Central memory CD8-positive, alpha-beta T cell (primary cell): ENCODE results near the gene TUBA4A.

Experiments used
- ATAC-seq: fragments of 150-1000 bp; cut with Tn5 transposase; replicated peaks from 2 replicates; pipeline ENCODE4 v1.10.0; 2022; ENCODE audit warnings: mild to moderate bottlenecking, moderate FRiP score, moderate number of reproducible peaks; ENCODE audit not compliant: poor library complexity, severe bottlenecking; ENCODE audit errors: extremely low read depth
- DNase-seq, 2 donors: peaks; one replicate each; pipeline ENCODE4 v3.0.0; 2021; ENCODE audit warnings: low spot score in 2 of 2
- H3K27ac Mint-ChIP-seq: one replicate; pipeline ENCODE4 v1.8.0; 2022; ENCODE audit warnings: low read depth, mild to moderate bottlenecking, moderate library complexity, mixed read lengths
- H3K27me3 Mint-ChIP-seq: one replicate; pipeline ENCODE4 v1.8.0; 2022; ENCODE audit warnings: mixed read lengths
- H3K36me3 Mint-ChIP-seq: one replicate; pipeline ENCODE4 v1.8.0; 2022; ENCODE audit warnings: mild to moderate bottlenecking, moderate library complexity, mixed read lengths; ENCODE audit not compliant: insufficient read depth
- H3K4me1 Mint-ChIP-seq: one replicate; pipeline ENCODE4 v1.8.0; 2022; ENCODE audit warnings: mixed read lengths
- H3K4me3 Mint-ChIP-seq: one replicate; pipeline ENCODE4 v1.8.0; 2022; ENCODE audit warnings: mild to moderate bottlenecking, moderate library complexity, mixed read lengths
- H3K9me3 Mint-ChIP-seq: one replicate; pipeline ENCODE4 v1.8.0; 2022; ENCODE audit warnings: mixed read lengths

Gene TUBA4A

GRCh38 chr2:219218217-219218731, 35.4 kb downstream of the TUBA4A start:
- peaks cover 32% of the 10 kb centered on the region for H3K36me3 Mint-ChIP-seq
- no peaks in the 10 kb centered on the region for H3K9me3 Mint-ChIP-seq
- H3K4me1 Mint-ChIP-seq = peaks cover 13% of the 10 kb centered on the region
- ATAC-seq (peak; percentile 53), DNase-seq (no peak)
- peak overlapping the region; percentile 79 for H3K4me3 Mint-ChIP-seq
- H3K27ac Mint-ChIP-seq = peak overlapping the region; percentile 83
- no peaks in the 10 kb centered on the region for H3K27me3 Mint-ChIP-seq

GRCh38 chr2:219216535-219216915, 37.2 kb downstream of the TUBA4A start:
- Mint-ChIP-seq H3K36me3 (peaks cover 22% of the 10 kb centered on the region), H3K4me1 (peaks cover 10% of the 10 kb centered on the region), H3K4me3 (peak overlapping the region; percentile 7), H3K9me3 (no peaks in the 10 kb centered on the region), H3K27me3 (no peaks in the 10 kb centered on the region), H3K27ac (no peak overlapping the region)
- ATAC-seq (no peak), DNase-seq (no peak)

- Mint-ChIP-seq H3K4me1 (peaks cover 12% of the 10 kb centered on the region), H3K9me3 (no peaks in the 10 kb centered on the region), H3K27ac (no peak overlapping the region), H3K4me3 (no peak overlapping the region), H3K36me3 (peaks cover 24% of the 10 kb centered on the region), H3K27me3 (no peaks in the 10 kb centered on the region)
- DNase-seq = no peak
- ATAC-seq = no peak
Observed at GRCh38 chr2:219215871-219216534, 37.7 kb downstream of the TUBA4A start.

DNA sequence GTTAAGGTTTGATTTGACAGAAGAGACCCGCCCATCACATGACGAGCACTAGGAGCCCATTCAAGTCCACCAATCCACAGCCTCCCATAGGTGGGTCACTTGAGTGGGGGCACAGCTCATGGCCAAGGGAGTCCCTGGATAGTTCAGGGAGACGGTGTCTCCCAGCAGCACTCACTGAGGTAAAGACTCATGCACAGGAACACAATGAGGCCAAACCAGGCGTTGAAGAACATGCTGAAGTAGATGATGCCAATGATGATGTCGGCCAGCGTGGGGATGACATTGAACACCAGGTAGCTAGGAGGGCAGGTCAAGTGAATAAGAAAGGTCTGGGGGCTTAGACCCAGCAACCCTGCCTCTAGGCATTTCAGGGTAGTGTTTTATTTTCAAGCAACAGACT, 38.9 kb downstream of the TUBA4A start:
- Mint-ChIP-seq H3K9me3 (no peaks in the 10 kb centered on the region), H3K27ac (no peak overlapping the region), H3K36me3 (peaks cover 20% of the 10 kb centered on the region), H3K4me1 (peaks cover 14% of the 10 kb centered on the region), H3K4me3 (no peak overlapping the region), H3K27me3 (no peaks in the 10 kb centered on the region)
- ATAC-seq (no peak), DNase-seq (no peak)

DNA sequence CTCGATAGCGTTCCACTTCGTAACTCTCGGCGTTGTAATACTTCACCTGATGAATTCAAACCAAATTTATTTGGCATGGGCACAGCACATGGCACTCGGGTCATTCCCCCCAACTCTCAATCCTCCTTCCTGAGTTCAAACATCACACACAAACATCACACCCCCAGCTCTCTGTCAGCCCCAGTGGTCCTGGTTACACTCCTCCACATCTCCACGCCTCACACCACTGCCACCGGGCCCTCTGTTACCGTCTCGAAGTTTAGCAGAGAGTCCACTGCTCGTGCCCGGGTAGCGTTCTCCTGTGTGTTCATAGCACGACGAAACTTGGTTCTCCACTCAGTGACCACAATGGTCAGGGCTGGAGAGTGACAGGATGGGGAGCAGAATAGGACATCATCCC, 39.6 kb downstream of the TUBA4A start:
- Mint-ChIP-seq H3K9me3 (no peaks in the 10 kb centered on the region), H3K4me1 (peaks cover 14% of the 10 kb centered on the region), H3K36me3 (peaks cover 21% of the 10 kb centered on the region), H3K27ac (no peak overlapping the region), H3K27me3 (no peaks in the 10 kb centered on the region), H3K4me3 (no peak overlapping the region)
- no peak for DNase-seq
- ATAC-seq = no peak

DNA sequence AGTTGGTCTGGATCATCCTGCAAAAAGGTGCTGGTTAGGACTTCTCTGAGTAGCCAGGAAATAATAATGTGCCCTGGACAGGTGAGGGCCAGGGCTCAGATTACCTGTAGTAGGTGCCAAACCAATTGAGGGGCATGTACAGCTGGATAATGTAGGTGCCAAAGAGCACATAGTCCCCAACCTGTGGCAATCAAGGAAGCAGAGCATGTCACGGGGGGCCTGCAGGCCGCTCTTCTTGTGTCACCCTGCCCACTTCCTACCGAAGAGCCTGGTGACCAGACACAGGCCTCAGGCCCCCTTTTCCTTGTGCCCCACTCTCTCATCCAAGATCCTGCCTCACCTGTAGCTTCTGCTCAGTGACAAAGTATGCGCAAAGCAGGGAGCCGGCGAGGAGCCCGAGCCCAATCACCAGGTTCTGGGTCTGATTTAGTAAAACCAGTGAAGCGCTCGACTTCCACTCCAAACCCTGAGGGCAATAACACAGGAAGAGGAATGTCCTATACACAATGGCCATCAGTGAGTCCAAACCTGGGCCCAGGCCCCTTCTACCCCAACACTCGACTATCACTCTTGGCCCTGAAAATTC, 40.1 kb downstream of the TUBA4A start:
- DNase-seq (no peak), ATAC-seq (no peak)
- H3K27me3 Mint-ChIP-seq = no peaks in the 10 kb centered on the region
- peaks cover 17% of the 10 kb centered on the region for H3K4me1 Mint-ChIP-seq
- no peak overlapping the region for H3K27ac Mint-ChIP-seq
- peaks cover 18% of the 10 kb centered on the region for H3K36me3 Mint-ChIP-seq
- no peaks in the 10 kb centered on the region for H3K9me3 Mint-ChIP-seq
- H3K4me3 Mint-ChIP-seq = no peak overlapping the region

- ATAC-seq = no peak
- Mint-ChIP-seq H3K9me3 (no peaks in the 10 kb centered on the region), H3K4me1 (peaks cover 22% of the 10 kb centered on the region), H3K4me3 (no peak overlapping the region), H3K27me3 (no peaks in the 10 kb centered on the region), H3K36me3 (peaks cover 21% of the 10 kb centered on the region), H3K27ac (no peak overlapping the region)
- DNase-seq = no peak
Observed at GRCh38 chr2:219213026-219213415, 40.7 kb downstream of the TUBA4A start.

DNA sequence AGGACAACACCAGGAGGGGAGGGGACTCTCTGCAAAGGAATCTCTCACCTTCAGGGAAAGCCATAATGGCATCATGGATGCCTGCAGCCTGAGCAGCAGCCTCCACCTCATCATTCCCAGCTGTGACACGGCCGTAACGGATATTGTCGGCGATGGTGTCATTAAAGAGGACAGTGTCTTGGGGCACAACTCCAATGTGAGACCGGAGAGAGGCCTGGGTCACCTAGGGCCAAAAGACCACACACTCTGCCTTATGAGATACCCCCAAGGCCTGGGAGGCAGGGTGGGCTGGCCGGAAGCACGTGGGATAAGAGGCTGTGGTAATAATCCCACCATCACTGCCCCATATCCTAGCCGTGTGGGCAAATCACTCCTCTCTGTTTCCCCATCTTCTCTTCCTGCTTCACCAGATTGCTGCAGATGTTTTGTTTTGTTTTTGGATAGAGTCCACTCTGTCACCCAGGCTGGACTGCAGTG, 42.8 kb downstream of the TUBA4A start:
- ATAC-seq (no peak), DNase-seq (no peak)
- peaks cover 34% of the 10 kb centered on the region for H3K4me1 Mint-ChIP-seq
- no peaks in the 10 kb centered on the region for H3K27me3 Mint-ChIP-seq
- H3K27ac Mint-ChIP-seq = peak overlapping the region; percentile 91
- H3K36me3 Mint-ChIP-seq = peaks cover 29% of the 10 kb centered on the region
- peak overlapping the region; percentile 57 for H3K4me3 Mint-ChIP-seq
- H3K9me3 Mint-ChIP-seq = no peaks in the 10 kb centered on the region

DNA sequence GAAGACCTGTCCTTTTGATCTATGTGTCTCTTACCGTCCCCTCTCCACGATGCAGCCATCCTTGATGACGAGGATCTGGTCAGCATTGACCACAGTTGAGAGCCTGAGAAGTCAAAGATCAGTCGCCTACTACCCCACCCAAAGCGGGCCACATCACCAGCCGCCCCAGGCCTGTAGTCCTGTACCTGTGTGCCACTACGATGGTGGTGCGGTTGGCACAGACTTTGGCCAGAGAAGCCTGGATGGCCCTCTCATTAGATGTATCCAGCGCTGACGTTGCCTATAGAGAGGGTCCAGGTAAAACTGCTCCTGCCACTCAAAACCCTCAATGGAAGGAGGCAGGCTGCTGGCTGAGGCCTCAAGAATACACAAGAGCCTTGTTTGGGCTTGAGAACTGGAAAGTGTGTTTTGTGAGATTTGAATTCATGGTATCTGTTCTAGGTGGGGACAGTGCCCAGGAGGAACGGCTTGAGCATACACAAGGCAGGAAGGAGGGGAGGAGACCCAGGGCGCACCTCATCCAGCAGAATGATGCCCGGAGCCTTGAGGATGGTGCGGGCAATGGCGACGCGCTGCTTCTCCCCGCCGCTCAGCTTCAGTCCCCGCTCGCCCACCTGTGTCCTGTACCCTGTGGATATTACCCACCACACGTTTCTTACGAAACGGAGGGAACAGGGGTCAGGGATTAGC, 43.4 kb downstream of the TUBA4A start:
- no peak overlapping the region for H3K4me3 Mint-ChIP-seq
- H3K9me3 Mint-ChIP-seq = no peaks in the 10 kb centered on the region
- no peaks in the 10 kb centered on the region for H3K27me3 Mint-ChIP-seq
- H3K36me3 Mint-ChIP-seq = peaks cover 29% of the 10 kb centered on the region
- DNase-seq (no peak), ATAC-seq (no peak)
- peaks cover 35% of the 10 kb centered on the region for H3K4me1 Mint-ChIP-seq
- H3K27ac Mint-ChIP-seq = no peak overlapping the region

DNA sequence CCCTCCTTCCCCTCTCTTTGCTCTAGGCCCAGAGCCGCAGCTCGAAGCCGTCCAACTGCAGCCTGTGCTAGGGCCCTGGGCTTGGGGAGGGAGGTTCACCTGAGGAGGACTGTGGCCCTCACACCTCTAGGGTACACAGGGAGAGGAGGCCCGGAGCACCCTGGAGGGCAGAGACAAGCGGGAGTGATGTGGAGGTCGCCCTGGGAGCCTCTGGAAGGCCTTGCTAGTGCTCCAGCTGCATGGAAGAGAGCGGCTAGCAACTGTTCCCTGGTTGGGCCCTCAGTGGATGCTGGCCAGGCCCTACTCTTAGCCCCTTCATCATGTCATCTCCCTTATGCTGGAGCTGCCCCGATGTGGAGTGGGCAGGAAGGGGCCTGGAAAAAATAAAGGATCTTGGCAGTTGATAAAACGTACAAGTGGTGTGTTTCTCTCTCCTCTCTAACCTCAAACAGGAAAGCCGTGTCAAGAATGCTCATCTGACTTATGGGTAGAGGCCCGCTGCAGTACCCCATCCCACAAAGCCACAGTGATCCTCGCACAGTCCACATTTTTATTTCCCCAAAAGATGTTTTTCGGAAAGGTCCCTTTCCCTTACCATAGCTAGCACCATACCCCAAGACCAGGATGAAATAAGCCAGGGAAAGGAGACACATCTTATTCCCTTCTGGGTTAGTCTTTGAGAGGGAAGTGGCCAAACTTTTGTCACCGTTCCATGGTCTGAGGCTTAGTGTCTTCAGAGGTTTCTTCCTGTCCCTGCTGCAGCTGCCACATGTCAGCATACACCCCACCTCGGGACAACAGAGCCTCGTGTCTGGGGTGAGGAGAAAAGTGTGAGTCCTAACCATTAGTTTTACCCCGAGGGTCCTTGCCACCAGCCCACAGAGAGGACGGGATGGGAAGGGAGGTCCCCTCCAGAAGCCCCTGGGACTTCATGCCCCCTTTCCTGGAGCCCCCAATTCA, 44.2 kb downstream of the TUBA4A start:
- H3K27ac Mint-ChIP-seq = no peak overlapping the region
- ATAC-seq = no peak
- DNase-seq = no peak
- H3K27me3 Mint-ChIP-seq = no peaks in the 10 kb centered on the region
- H3K4me3 Mint-ChIP-seq = no peak overlapping the region
- H3K36me3 Mint-ChIP-seq = peaks cover 26% of the 10 kb centered on the region
- H3K9me3 Mint-ChIP-seq = no peaks in the 10 kb centered on the region
- peaks cover 35% of the 10 kb centered on the region for H3K4me1 Mint-ChIP-seq

DNA sequence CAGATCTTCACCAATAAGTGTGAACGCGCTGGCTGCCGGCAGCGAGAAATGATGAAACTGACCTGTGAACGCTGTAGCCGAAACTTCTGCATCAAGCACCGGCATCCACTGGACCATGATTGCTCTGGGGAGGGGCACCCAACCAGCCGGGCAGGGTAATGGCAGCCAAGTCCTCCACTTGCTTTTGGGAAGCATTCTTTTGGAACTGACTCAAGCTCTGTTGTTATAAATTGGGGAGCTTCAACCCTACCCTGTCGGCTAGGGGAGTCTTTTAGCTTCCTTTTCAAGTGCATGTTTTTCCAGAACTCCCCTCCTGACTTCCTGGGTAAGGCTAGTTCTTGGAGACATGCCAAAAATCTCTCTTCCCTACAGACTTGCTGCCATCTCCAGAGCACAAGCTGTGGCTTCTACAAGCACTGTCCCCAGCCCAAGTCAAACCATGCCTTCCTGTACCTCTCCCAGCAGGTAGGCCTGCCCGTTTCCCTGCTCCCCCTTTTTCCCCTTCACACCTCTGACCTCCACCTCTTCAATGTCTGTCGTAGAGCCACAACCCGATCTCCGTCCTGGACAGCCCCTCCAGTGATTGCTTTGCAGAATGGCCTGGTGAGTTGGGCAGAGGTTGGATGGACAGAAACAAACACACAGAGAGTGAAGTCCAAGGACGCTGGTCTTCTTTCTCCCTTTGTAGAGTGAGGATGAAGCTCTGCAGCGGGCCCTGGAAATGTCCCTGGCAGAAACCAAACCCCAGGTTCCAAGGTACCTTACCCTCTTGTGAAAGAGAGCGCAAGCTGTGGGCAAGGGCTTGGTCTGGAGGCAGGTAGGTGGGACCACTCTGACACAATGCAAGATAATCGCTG, 45.6 kb downstream of the TUBA4A start:
- ATAC-seq = no peak
- H3K4me1 Mint-ChIP-seq = peaks cover 35% of the 10 kb centered on the region
- no peaks in the 10 kb centered on the region for H3K9me3 Mint-ChIP-seq
- H3K27me3 Mint-ChIP-seq = no peaks in the 10 kb centered on the region
- no peak overlapping the region for H3K27ac Mint-ChIP-seq
- peak overlapping the region; percentile 86 for H3K4me3 Mint-ChIP-seq
- H3K36me3 Mint-ChIP-seq = peaks cover 23% of the 10 kb centered on the region
- DNase-seq = no peak
